HG03108 (cell line): ENCODE results near the gene MYMK.

Source experiments
- ATAC-seq: cut with Tn5 transposase; IDR thresholded peaks from one replicate; pipeline ENCODE4 v1.9.1; 2021; ENCODE audit warnings: moderate library complexity; ENCODE audit not compliant: unreplicated experiment

Gene MYMK

DNA sequence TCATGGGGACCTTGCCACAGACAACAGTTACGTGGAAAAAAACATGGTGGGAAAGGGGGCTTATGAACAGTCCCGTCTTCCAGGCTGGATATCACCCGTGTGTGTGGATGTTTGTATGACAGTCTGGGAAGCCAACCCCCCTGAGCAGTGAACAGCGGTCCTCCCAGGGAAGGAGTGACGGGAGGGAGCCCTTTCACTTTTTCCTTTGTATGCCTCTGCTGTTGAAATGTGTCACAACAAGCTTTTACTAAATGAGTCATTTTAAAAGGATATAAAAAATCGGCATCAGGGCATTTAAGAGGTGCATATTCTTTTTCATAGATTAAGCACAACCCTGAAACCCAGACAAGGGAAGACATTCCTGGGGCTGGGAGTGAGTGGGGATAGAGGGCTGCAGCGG lies 5.1 kb downstream of the MYMK start:
- ATAC-seq, result no peak

DNA sequence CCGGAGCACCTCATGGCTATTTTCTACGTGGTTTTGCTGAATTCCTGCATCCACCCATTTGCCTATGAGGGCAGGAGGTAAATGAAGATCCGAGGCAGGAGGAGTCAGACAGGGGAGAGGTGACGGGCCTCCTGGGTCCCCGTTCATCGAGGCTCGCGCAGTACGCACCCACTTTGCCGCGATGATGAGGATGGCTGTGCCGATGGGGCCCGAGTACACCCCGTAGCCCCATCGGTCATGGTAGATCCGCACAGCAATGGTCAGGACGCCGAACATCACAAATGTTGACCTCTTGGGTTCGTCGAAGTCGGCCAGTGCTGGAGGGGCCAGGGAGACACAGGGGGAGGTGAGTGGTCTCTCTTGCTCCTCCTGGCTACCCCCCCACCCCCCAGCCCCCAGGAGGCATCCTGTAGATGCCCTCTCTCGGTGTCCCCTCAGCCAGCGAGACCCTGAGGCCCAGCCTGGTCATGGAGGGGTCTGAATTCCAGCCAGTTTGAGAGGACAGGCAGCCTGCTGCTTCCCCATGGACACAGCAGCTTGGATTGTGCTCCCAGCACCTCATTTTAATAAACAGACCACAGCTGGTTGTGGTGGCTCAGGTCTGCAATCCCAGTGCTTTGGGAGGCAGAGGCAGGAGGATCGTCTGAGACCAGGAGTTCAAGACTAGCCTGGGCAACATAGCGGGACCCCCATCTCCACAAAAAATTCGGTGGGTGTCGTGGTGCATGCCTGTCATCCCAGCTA lies 5.9 kb downstream of the MYMK start:
- ATAC-seq, result no peak

DNA sequence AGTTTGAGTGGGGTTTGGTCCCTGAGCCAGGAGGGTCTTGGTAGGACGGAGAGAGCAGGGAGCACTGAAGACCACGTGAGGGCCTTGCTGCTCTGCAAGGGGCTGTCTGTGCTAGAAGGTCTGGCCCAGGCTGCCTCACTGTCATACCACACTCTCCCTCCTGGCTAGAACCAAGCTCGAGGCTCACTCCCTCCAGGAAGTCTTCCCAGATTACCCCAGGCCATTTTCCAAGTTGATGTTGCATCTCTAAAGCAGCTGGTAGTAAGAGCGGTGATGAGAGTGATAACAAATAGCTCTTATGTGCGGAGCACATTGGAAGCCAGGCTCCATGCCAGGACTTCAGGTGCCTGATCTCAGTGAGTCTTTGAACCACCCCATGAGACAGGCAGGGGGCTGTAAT lies 6.6 kb downstream of the MYMK start:
- no peak for ATAC-seq

DNA sequence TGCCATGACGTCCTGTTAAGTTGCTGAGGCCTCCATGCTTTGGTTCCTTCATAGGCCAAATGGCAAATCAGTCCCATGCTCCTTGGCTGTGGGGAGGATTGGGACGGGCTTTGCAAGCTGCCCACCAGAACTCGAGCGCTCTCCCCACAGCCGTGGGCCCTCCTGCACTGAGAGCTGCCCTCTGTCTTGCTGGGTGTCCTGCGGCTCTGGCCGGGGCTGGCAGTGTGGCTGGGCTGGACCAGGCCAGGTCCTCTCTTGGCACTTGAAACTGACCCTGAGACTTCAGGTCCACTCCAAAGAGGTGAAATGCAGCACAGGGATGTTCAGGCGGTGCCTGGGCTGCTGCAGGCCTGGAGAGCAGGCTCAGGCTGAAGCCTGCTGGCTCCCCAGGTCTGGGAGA lies 7.0 kb downstream of the MYMK start:
- no peak for ATAC-seq

DNA sequence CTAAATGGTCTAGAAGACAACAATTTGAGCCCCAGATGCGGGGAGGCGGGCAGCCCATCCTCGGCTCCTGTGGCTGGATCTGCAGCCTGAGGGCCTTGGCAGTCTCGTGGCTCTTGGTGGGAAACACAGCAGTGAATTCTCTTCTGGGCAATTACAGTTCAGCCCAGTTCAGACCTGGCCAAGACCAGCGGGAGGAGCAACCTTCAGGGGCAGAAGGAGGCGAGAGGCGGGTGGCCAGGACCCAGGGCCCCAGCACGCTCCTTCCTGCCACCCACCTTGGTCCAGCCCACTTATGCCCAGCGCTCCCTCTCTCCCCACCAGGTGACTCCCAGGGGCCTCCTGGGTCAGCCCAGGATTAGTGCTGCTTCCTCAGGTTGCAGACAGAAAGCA lies 7.8 kb downstream of the MYMK start:
- ATAC-seq, result no peak

DNA sequence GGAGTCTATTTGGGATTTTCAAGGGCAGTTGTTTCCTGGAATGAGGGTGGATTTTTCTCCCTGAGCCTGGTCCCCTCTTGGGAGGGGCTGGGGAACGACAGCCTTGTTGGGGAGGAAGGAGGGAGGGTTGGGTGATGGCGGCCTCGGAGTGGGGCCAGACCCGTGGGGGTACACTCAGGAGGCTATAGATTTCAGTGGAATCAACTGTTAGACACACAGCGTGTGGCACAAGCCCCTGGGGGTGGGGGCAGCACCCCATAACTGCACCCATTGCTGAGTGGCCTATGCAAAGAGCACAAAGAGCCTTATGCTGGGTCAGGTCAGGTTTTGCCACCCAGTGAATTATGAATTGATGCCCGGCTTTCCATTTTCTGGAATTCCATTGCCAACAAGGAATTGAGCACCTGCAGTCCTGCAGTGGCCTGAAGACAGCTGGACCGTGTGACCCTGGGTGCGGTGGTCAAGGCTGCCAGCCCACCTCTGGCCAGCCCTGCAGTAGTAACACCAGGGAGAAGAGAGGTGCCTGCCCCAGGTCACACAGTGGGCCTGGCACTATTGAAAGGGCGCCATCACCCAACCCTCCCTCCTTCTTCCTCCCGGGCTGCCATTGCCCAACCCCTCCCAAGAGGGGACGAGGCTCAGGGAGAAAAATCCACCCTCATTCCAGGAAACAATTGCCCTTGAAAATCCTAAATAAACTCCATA lies 8.4 kb downstream of the MYMK start:
- ATAC-seq, result no peak

DNA sequence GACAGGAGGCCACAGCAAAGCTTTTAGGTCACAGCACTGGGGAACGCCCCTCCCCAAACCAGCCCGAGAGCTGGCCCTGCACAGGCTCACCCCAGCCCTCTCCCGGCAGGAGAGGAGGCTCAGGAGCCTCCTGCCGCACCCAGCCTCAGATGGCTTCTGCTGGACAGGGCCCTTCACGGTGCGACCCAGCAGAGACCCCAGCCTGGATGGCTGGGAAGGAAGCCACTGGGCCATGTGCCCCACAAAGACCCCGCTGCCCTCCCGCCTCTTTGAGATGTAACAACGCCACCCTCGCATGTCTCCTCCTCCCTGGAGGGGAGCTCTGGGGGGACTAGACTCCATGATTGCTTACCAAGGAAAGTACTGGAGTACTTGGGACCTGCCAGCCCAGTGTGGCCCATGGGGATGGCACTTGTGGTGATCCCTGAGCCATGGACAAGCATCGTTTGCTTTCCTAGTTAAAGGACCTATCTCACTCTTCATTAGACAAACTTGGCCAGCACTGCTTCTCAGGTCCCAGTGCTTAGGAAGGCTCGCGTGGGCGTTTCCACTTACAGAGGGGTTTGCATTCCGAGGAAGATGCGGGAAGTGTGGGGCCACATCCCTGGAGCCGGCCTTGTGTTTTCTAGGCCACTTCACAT lies 9.0 kb downstream of the MYMK start:
- ATAC-seq, result no peak

DNA sequence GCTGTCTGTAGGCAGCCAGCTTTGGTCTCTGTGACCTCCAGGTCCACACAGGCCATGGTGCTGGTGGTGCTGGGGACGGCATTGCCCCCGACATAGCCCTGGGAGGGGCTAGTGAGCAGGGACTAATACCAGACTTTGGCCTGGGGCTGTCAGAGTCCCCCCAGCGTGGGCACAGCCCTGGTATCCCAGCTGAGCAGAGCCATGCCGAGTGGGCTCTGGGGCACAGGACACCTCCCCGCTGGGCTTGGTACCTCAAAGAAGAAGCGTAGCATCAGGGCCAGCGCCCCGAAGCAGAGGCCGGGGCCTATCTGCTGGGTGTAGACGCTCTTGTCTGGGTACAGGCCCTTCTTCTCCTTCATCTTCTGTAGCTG lies 9.5 kb downstream of the MYMK start:
- ATAC-seq, result no peak

DNA sequence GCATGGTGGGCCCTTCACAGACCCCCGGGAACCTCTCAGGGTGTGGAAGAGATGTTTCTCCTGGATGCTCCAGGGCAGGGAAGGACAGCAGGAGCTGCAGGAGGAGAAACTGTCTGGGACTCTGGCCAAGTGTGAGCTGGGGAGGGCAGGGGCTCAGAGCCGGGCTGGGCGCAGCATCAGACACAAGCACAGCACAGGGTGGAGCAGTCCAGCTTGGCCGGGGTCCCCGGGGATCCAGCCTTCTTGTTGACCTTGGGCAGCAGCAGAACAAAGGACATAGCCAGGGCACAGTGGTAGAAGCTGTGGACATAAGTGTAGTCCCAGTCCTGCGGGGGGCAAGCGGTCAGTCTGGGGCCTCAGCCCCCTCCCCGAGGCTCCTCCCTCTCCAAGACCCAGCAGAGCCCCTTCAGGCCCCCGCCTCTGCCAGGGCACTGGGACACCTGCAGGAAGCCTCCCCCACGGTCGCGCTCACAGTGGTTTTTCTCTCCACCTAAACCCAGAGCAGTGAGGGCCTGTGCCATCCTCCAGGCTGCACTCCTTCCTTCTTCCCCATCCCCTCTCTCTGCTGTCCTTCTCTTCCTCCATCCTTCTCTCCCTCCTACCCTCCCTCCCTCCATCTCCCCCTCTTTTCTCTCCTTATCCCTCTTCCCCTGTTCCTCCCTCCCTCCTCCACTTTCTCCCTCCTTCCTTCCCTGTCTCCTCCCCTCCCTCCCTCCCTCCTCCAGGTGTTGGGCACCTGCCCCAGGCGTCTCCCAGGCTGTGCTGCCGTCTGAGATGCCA lies 10.1 kb downstream of the MYMK start:
- ATAC-seq, result no peak

DNA sequence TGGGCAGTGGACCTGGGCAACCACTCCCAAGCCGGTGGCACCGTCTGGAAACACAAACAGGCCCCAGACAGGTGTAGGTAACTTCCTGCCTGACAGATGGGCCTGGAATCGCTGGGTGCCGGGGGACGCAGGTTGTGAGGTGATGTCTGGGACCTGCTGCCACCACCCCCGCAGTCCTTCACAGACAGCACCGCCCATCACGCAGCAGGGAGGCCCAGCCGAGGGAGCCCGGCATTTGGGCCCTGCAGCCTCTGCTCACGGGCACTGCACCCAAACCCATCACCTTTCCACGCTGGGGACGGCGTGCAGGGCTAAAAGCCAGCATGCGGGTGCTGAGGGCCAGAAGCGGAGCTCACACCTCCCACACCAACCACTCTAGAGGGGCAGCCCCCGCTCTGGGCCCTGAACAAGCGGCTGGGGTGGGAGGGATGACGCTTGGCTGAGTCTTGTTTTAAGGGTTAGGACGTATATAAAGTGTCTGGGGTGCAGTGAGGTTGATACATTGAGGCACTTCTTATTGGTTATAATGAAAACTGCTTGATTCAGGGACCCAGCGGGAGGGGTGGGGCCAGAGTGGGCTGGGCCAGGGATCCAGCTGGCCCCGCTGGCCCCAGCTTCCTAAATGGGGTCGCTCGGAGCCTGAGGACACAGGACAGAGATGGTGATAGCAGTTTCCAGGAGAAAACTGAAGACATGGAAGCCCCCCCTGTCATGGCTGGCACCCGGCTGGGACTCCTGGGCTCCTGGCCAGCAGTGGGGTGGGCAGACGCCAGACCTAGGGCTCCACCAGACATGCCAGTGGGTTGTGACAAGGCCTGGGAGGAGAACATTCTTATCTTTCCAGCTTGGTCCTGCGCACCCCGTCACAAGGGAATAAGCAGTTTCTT lies 11.3 kb downstream of the MYMK start:
- ATAC-seq, result no peak

DNA sequence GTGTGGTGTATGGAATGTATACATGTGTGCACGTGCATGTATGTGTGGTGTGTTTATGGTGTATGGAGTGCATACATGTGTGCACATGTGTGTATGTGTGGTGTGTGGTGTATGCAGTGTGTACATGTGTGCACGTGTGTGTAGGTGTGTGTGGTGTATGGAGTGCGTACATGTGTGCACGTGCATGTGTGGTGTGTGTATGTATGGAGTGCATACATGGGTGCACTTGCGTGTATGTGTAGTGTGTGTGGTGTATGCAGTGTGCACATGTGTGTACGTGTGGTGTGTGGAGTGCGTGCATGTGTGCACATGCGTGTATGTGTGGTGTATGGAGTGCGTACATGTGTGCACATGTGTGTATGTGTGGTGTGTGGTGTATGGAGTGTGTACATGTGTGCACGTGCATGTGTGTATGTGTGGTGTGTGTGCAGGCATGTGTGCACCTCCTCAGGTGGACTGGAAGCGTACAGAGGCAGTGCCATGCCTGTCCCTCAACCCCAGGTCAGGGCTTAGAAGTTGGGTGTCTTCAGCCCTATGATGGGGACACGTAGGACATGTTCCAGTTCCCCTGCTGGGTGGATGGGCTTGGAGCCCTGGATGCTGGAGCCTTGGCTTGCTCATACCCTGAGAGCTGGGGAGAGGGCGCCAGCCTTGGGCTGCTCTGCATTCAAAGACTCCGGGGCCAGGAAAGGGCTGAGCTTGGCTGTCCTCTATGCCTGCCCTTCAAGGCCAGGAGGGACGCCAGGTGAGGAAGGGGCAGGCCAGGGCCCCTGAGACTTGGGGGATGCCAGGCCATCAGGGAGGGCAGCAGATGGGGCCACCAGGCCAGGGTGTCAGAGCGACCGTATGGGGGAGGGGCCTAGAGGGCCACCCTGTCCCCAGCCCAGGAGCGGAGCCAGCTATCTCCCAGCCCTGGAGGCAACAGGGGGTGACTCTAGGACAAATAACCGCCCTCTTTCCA lies 12.2 kb downstream of the MYMK start:
- no peak for ATAC-seq

DNA sequence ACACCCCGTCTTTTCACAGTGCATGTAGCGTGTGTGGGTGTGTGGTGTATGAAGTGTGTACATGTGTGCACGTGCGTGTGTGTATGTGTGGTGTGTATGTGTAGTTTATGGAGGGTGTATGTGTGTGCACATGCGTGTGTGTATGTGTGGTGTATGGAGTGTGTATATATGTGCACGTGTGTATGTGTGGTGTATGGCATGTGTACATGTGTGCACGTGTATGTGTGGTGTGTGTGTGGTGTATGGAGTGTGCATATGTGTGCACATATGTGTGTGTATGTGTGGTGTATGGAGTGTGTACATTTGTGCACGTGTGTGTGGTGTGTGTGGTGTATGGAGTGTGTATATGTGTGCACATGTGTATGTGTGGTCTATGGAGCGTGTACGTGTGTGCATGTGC lies 13.2 kb downstream of the MYMK start:
- no peak for ATAC-seq

DNA sequence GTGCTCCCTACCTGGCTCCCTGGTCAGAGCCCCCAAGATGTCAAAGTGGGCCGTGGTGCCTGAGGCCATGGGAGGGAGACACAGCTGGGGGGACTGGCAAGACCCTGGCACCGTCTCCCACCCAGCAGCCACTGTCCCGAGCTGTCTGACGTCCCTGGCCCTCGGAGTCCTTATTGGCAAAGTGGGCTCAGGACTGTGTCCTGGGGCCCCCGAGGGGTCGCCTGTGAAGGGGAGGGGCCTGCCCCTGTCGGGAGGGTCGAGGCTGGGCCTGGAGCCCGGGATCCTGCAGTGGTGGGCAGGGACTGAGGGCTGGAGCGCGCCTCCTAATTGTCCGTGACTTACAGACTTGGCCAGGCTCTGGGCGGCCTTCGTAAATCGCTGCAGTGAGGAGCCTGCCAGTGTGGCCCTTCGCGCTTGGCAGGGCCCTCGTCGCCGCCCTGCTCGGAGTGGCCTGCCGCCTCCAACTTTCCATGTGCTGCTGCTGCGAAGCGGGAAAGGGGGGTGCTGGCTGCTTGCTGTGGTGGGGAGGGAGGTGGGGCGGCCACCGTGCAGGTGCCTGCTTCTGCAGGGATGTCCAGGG lies 13.7 kb downstream of the MYMK start:
- no peak for ATAC-seq

DNA sequence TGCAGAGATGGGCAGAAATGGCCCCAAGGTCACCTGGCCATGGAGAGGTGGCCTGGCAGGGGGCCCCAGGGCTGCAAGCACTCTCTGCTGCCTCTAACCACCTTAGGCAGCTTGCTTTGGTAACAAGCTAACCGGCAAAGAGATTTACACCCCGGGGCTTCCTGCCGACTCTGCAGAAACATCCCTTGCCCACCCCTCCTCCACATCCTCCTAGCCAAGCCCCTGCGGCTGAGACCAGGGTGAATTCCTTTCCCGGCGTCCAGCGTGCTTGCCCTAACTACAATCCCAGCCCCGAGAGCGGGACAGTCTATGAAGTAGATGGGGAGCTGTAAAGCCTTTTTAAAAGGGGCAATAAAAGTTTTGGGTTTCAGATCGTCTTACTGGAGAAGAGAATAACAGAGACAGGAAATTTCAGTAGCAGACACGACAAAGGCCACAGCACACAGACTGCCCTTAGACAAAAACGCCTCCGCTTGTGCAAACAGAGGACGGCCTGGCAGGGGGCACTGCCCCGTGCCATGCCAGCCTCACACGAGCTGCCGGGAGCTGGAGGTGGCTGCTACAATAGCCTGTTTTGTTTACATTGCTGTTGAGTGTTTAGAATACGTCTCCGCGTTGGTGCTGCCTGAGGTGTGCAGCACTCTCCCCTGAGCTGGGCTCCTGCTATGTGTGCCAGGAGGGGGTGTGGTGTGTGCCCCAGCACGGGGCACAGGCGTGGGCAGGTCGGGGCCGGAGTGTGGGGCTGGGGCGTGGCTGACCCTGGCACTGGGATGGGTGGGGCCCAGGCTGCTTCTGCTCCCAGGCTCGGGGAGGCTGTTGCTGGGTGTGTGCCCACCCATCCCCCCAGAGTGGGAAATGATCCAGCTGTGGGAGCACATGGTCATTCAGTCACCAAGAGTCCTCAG lies 15.3 kb downstream of the MYMK start:
- no peak for ATAC-seq

DNA sequence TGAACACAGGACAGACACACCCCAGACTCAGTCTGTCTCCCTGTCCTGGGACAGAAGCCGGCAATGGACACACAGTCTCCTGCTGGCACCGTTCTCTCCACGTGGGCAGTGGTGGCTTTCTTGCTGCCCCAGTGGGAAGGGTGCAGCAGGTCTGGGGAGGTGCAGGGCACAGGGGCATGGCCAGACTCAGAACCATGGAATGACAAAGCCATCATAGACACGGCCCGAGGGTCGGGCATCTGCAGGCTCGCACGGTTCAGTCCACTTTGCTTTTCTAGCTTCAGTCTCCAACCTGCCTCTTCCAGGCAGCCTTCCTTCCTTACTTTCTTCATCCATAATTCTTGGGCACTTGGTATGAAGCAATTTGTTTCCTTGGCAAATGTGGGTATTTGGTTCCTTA lies 16.7 kb downstream of the MYMK start:
- ATAC-seq, result no peak

DNA sequence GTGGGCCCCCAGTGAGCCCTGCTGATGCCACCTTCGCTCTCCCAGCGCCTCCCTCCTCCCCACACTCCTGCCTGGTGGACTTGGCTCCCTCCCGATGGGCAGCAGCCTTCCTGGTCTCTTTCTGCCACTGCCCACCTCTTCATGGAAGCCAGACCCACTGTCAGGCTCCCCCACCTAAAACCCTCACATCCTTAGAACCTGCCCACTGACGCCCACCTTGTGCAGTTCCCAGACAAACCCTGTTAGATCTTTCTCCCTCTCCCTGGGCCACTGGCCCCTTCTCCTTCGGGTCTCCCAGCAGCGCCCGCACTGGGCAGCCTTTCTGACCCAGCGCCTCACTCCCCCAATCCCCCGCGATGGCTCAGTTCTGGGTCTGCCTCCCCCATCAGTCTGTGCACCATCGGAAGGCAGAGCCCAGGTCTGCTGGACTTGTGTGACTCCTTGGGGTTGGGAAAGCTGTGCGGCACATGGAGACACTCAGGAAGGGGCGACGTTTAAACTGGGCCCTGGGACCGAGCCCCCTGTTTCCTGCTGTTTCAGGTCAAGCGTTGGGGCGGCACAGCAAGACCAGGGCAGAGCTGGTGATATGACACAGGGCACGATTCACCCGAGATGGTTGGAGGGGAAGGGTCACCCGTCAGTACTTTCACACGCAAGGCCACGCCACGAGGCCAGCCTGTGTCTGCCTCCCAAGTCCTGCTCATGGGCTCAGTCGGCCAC lies 17.4 kb downstream of the MYMK start:
- ATAC-seq, result no peak

DNA sequence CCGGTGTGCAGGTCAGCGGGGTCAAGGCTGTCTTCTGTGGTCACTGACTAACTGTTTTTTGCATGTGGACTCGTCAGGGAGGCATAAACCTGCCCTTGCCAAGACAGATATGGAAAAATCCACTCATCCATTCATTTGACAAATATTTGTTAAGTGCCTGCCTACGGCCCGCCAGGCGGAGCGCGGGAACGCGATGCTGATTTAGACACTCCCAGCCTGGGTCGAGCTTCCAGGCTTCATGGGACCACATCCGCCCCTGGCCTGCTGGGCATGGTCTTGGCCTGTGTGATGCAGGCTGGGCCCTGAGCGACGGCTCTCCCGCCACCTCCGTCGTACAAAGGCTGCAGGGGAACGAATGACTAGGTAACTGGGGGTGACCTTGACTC lies 18.1 kb downstream of the MYMK start:
- ATAC-seq, result no peak
